GM20000 (cell line): ENCODE measurements around the gene KLRC3.

ENCODE experiments used
- DNase-seq: peaks from one replicate; pipeline ENCODE4 v3.0.0; 2012; ENCODE audit warnings: low spot score
- TF ChIP-seq, protein P1 (sequence below): IDR thresholded peaks from 2 replicates; pipeline ENCODE4 v1.5.1; 2012; ENCODE audit warnings: mild to moderate bottlenecking, control low read depth; ENCODE audit errors: extremely low read depth, missing control alignments

Gene KLRC3

DNA sequence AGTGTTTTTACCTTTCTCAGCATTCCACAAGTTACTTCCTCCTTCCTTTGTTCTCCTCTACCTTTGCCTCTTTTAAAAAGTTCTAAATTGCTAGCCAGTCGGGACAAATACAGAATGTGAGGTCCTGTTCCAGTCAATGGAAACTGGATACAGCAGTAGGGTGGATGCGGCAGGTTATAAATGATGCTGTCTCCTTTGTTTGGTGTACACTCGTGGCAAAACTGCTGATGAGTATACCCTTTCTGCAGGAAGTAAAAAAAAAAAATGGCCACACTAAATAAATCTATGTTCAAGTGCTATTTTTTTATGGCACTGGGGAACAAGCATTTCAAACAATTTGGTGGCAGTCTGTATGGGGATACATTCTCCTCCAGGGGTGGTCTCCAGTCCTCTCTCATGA, 58.1 kb downstream of the KLRC3 start:
- DNase-seq = no peak
- TF ChIP-seq, protein P1, sequence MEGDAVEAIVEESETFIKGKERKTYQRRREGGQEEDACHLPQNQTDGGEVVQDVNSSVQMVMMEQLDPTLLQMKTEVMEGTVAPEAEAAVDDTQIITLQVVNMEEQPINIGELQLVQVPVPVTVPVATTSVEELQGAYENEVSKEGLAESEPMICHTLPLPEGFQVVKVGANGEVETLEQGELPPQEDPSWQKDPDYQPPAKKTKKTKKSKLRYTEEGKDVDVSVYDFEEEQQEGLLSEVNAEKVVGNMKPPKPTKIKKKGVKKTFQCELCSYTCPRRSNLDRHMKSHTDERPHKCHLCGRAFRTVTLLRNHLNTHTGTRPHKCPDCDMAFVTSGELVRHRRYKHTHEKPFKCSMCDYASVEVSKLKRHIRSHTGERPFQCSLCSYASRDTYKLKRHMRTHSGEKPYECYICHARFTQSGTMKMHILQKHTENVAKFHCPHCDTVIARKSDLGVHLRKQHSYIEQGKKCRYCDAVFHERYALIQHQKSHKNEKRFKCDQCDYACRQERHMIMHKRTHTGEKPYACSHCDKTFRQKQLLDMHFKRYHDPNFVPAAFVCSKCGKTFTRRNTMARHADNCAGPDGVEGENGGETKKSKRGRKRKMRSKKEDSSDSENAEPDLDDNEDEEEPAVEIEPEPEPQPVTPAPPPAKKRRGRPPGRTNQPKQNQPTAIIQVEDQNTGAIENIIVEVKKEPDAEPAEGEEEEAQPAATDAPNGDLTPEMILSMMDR = no peak
